IgD-negative memory B cell (primary cell): ENCODE results near the gene DDAH1. TPM values are rescaled to one million over a fixed set of nuclear protein-coding genes. Genes with fewer than 3 reads are reported as not detected.

Experiments
- H3K27ac Mint-ChIP-seq, 3 donors: one replicate each; pipeline ENCODE4 v1.8.0; 2020 to 2022; ENCODE audit warnings: mild to moderate bottlenecking in 3 of 3, mixed read lengths in 3 of 3, moderate library complexity in 1 of 3
- H3K27me3 Mint-ChIP-seq: one replicate; pipeline ENCODE4 v1.8.0; 2021; ENCODE audit warnings: mixed read lengths
- H3K36me3 Mint-ChIP-seq: one replicate; pipeline ENCODE4 v1.8.0; 2020; ENCODE audit warnings: mild to moderate bottlenecking, mixed read lengths
- H3K4me1 Mint-ChIP-seq, 3 donors: one replicate each; pipeline ENCODE4 v1.8.0; 2020 to 2022; ENCODE audit warnings: mixed read lengths in 3 of 3, mild to moderate bottlenecking in 1 of 3
- H3K4me3 Mint-ChIP-seq, 4 donors: one replicate each; pipeline ENCODE4 v1.8.0; 2020 to 2022; ENCODE audit warnings: mild to moderate bottlenecking in 4 of 4, mixed read lengths in 4 of 4, moderate library complexity in 3 of 4
- H3K9me3 Mint-ChIP-seq, 3 donors: one replicate each; pipeline ENCODE4 v1.8.0; 2020 to 2021; ENCODE audit warnings: mixed read lengths in 3 of 3, mild to moderate bottlenecking in 1 of 3
- polyA plus RNA-seq: library from polyadenylated mRNA; unstranded; fragments of 300-500 nt; fragmentation: Illumina TruSeq; gene quantifications from one replicate; pipeline ENCODE4 v1.2.3, GENCODE V29; 2021

The DDAH1 gene
- polyA plus RNA-seq, 1 donor from 2014 or later, result 0.19 TPM

DNA sequence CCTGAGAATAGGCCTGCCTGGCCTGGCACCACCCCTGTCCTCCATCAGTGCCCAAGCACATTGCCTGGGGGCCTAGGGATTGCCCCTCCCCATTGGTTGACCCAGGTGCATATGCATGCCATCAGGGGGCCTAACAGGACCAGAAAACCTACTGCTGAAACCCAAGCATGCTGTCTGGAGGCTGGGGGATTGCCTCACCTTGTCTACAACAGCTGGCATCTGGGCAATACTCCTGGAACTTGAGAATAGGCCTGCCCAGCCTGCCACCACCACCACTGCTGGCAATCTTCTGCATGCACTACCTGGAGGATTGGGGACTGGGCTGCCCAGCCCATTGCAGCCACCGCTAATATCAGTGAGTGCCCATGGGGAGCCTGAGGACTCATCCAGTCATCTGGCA, 132.4 kb downstream of the DDAH1 start:
- no peak overlapping the region for H3K4me3 Mint-ChIP-seq
- peaks cover 3 to 17% (median 3%) of the 10 kb centered on the region in 3 donors for H3K9me3 Mint-ChIP-seq
- no peaks in the 10 kb centered on the region for H3K36me3 Mint-ChIP-seq
- peaks cover 27 to 41% (median 28%) of the 10 kb centered on the region in 3 donors for H3K4me1 Mint-ChIP-seq
- H3K27me3 Mint-ChIP-seq, result peaks cover 2% of the 10 kb centered on the region
- H3K27ac Mint-ChIP-seq, result no peak overlapping the region

DNA sequence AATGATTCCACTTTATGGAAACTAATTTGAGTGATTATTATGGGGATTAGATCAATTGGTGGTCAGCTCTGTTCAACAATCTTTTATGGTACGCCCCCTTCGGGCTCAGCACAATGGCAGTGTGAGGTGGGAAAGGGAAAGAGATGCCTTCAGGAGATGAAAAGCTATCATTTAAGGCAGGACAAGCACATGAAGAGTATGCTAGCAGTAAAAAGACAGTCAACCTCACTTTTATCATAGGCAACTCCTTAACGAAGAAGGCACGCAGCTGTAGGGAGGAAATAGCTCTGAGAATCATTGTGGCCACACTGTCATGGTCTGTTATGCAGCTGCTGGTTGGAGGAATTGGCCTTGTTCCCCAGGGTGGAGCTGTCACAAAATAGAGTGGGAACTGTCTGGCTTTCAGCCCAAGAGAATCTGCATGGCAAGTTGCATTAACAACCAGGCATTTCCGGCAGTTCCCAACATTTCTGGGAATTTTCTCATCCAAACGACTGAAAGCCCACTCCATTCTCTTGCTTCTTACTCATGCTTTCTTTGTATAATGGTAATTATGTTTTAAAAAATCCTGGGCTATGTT, 134.2 kb downstream of the DDAH1 start:
- peaks cover 2% of the 10 kb centered on the region for H3K27me3 Mint-ChIP-seq

DNA sequence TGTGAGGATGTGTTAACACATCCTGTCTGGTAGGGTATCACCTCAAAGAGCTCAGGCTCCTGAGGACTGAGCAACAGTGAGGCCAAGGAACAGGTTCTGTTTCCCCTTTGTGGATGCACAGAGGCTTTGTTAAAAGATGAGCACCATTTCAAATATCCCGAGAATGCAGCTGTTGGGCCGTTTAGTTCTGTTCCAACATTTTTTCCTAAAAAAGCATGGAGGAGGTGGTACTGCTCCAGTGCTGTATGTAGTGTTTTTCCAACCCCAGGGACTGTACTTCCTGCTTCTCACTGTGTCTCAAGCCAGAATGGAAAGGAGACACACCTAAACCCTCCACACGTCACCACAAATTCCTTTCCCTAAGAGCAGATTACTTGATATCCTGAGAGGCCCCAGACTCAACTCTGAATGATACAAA, 134.7 kb downstream of the DDAH1 start:
- Mint-ChIP-seq H3K4me1 (peaks cover 22 to 38% (median 26%) of the 10 kb centered on the region in 3 donors), H3K27me3 (peaks cover 2% of the 10 kb centered on the region), H3K36me3 (peaks cover 6% of the 10 kb centered on the region), H3K4me3 (no peak overlapping the region), H3K27ac (no peak overlapping the region), H3K9me3 (peaks cover 3 to 17% (median 3%) of the 10 kb centered on the region in 3 donors)

More for the DNA sequence above, 134.2 kb downstream of the DDAH1 start:
- no peak overlapping the region for H3K27ac Mint-ChIP-seq
- peaks cover 4% of the 10 kb centered on the region for H3K36me3 Mint-ChIP-seq
- peaks cover 3 to 17% (median 3%) of the 10 kb centered on the region in 3 donors for H3K9me3 Mint-ChIP-seq
- H3K4me1 Mint-ChIP-seq, result peaks cover 24 to 41% (median 28%) of the 10 kb centered on the region in 3 donors
- H3K4me3 Mint-ChIP-seq, result peak overlapping the region in 1 of 4 donors; percentile 13

DNA sequence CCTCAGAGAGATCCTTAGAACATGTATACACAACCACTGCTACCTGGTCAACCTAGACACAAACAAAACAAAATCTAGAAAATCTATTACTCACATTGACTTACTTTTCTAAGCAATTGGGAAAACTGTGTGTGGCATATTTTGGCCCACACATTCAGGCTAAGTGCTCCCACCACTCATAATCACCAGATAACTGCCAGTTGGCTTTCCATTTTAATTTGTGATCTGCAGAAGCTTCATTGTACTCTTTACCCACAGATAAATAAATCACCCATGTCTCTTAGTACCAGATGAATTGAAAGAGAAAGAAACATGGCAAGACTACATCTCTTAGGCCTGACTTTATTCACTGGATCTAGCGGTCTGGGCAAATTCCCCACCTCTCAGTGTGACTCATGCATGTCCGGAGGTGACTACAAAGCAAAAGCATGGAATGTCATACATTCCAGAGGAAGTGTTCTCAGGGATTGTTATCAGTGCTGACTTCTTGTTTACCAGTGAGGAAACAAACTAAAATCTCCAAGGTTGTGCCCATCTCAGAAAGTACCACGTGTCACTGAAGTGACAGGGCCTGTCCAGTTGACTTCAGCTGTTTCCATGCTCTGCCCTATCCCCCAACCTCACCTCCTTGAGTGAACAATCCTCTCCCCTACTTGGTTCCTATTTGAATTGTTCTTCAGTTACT, 136.1 kb downstream of the DDAH1 start:
- peaks cover 2 to 9% (median 3%) of the 10 kb centered on the region in 3 donors for H3K9me3 Mint-ChIP-seq
- H3K36me3 Mint-ChIP-seq, result peaks cover 6% of the 10 kb centered on the region
- peaks cover 2% of the 10 kb centered on the region for H3K27me3 Mint-ChIP-seq
- peaks cover 13 to 24% (median 15%) of the 10 kb centered on the region in 3 donors for H3K4me1 Mint-ChIP-seq
- peak overlapping the region in 1 of 3 donors; percentile 28 for H3K27ac Mint-ChIP-seq
- no peak overlapping the region for H3K4me3 Mint-ChIP-seq

DNA sequence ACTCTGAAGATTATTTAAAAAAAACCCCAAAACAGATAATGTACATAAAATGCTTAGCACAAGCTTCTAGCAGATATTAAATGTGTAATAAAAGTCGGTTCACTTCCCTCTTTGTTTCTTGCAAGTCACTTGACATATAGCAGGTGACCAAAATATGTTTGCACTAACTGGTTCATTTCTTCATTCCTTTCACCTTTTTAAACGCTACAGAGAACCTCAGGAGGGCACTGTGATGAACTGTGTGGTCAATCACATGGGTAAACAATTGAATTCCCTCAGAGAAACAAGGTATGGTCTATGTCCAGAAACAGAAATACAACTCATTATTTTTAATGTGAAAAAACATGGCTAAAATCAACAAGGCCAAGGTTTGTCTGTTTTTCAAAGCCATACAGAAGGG, 137.2 kb downstream of the DDAH1 start:
- H3K36me3 Mint-ChIP-seq, result peaks cover 7% of the 10 kb centered on the region
- peaks cover 13 to 23% (median 14%) of the 10 kb centered on the region in 3 donors for H3K4me1 Mint-ChIP-seq
- no peak overlapping the region for H3K27ac Mint-ChIP-seq
- H3K4me3 Mint-ChIP-seq, result no peak overlapping the region
- peaks cover 0 to 2% (median 0%) of the 10 kb centered on the region in 3 donors for H3K9me3 Mint-ChIP-seq
- peaks cover 2% of the 10 kb centered on the region for H3K27me3 Mint-ChIP-seq

DNA sequence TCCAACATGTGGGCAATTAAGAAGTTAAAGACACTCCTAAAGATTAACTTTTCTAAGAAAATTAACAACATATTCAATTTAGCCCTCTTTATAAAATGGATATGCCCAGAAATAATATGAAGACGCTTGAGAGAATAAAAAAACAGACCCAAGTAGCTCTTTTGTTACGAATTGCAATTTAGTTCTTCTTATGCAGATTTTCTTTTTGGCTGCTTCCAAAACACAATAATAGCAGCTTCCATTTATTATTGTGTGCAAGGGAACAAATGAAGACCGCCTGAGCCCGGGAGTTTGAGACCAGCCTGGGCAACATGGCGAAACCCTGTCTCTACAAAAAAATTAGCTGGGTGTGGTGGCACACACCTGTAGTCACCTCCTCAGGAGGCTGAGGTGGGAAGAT, 138.1 kb downstream of the DDAH1 start:
- Mint-ChIP-seq H3K27ac (no peak overlapping the region), H3K27me3 (peaks cover 2% of the 10 kb centered on the region), H3K4me1 (peaks cover 13 to 23% (median 14%) of the 10 kb centered on the region in 3 donors), H3K4me3 (no peak overlapping the region), H3K9me3 (peaks cover 0 to 2% (median 0%) of the 10 kb centered on the region in 3 donors), H3K36me3 (peaks cover 7% of the 10 kb centered on the region)

DNA sequence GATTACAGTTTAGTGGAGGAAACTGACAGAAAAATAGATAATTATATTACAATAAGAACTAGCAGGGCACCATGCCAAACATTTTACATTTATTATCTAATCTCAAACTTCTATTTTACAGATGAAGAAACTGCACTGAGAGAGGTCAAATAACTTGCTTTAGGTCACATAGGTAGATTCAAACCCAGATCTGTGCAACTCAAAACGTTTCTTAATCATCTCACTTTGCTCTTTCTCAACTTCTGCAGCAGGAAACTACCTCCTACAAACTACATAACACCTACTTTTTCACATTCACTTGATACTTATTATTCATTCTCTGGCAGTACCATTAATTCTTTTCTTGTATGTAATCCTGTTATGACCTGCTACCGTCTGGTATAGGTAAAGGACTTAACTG, 138.6 kb downstream of the DDAH1 start:
- Mint-ChIP-seq H3K27ac (no peak overlapping the region), H3K9me3 (no peaks in the 10 kb centered on the region), H3K4me3 (no peak overlapping the region), H3K27me3 (peaks cover 2% of the 10 kb centered on the region), H3K36me3 (peaks cover 7% of the 10 kb centered on the region), H3K4me1 (peaks cover 13 to 18% (median 13%) of the 10 kb centered on the region in 3 donors)

DNA sequence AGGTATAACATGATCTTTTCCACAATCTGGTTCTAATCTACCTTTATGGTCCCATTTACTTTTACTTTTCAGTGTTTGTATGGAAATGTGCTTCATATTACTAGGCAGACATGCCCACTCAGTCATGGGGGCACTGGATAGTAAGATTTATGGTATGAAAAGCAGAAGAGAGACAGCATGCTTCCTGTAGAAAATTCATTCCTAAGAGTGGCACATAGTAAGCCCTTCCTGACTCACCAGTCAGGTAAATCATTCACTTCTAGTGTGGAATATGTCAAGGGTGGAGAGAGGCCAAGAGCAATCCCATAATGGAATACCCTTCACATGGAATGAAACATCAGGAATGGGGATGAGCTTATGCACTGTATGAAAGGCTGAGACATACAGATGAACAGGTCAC, 139.0 kb downstream of the DDAH1 start:
- no peak overlapping the region for H3K4me3 Mint-ChIP-seq
- H3K27me3 Mint-ChIP-seq, result peaks cover 2% of the 10 kb centered on the region
- H3K9me3 Mint-ChIP-seq, result no peaks in the 10 kb centered on the region
- H3K36me3 Mint-ChIP-seq, result peaks cover 7% of the 10 kb centered on the region
- peaks cover 10 to 14% (median 11%) of the 10 kb centered on the region in 3 donors for H3K4me1 Mint-ChIP-seq
- H3K27ac Mint-ChIP-seq, result no peak overlapping the region

DNA sequence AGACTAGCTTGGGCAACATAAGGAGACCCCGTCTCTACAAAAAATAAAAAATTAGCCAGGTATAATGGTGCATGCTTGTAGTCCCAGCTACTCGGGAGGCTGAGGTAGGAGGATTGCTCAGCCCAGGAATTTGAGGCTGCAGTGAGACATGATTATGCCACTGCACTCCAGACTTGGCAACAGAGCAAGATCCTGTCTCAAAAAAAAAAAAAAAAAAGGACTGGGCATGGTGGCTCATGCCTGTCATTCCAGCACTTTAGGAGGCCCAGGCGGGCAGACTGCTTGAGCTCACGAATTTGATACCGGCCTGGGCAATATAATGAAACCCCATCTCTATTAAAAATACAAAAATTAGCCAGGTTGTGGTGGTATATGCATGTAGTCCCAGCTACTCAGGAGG, 141.2 kb downstream of the DDAH1 start:
- Mint-ChIP-seq H3K4me3 (no peak overlapping the region), H3K27ac (no peak overlapping the region), H3K27me3 (no peaks in the 10 kb centered on the region), H3K36me3 (peaks cover 9% of the 10 kb centered on the region), H3K9me3 (no peaks in the 10 kb centered on the region), H3K4me1 (peaks cover 3 to 4% (median 3%) of the 10 kb centered on the region in 3 donors)

DNA sequence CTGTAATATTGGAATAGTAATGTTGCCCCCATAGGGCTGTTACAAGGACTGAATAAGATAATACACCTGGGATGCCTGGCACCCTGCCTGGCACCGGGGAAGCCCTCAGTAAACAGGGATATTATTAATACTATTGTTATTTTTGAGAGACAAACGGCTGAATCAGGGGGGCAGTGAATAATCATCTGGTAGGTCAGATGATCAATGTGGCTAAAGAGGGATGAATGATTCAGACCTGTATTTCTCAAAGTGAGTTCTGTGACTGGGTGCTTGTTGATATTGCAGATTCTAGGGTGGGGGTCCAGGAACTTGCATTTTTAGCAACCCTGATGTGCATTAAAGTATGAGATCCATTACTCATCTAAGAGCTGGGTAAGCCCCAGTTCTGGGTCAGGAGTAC, 142.3 kb downstream of the DDAH1 start:
- no peak overlapping the region for H3K27ac Mint-ChIP-seq
- H3K27me3 Mint-ChIP-seq, result no peaks in the 10 kb centered on the region
- H3K36me3 Mint-ChIP-seq, result peaks cover 9% of the 10 kb centered on the region
- peaks cover 0 to 3% (median 3%) of the 10 kb centered on the region in 3 donors for H3K4me1 Mint-ChIP-seq
- H3K4me3 Mint-ChIP-seq, result no peak overlapping the region
- H3K9me3 Mint-ChIP-seq, result no peaks in the 10 kb centered on the region

DNA sequence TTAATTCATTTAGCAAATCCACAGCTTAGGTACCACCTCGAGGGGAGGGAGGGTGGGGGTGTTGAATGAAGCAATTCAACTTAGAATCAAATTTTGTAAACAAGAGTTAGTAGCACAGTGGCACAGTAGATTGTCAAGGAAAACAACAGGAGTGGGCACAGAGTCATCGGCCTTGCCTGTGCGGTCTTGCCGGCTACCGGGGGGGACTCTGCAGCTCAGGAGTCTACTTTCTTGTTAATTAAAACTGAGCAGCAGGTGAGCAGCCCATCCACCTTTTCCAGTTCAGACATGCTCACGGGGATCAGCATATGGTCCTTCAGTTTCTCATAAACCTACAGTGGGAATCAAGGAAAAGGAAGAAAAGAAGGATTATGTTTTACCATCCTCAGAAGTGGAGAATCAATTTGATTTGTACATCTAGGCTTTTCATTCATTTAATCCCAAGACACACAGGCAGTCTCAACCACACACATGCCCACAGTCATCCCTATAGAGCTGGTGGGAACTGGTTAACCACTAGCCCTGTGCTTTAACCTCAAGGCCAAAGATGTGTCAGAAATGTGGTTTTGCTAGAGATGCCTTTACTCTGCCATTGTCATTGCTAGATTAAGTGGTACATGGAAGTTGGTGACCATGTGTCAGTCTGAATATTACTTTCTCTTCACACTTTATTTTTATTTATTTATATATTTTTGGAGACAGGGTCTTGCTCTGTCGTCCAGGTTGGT, 143.6 kb downstream of the DDAH1 start:
- no peaks in the 10 kb centered on the region for H3K9me3 Mint-ChIP-seq
- H3K27ac Mint-ChIP-seq, result no peak overlapping the region
- H3K4me3 Mint-ChIP-seq, result no peak overlapping the region
- H3K36me3 Mint-ChIP-seq, result peaks cover 11% of the 10 kb centered on the region
- peaks cover 0 to 3% (median 3%) of the 10 kb centered on the region in 3 donors for H3K4me1 Mint-ChIP-seq
- no peaks in the 10 kb centered on the region for H3K27me3 Mint-ChIP-seq

DNA sequence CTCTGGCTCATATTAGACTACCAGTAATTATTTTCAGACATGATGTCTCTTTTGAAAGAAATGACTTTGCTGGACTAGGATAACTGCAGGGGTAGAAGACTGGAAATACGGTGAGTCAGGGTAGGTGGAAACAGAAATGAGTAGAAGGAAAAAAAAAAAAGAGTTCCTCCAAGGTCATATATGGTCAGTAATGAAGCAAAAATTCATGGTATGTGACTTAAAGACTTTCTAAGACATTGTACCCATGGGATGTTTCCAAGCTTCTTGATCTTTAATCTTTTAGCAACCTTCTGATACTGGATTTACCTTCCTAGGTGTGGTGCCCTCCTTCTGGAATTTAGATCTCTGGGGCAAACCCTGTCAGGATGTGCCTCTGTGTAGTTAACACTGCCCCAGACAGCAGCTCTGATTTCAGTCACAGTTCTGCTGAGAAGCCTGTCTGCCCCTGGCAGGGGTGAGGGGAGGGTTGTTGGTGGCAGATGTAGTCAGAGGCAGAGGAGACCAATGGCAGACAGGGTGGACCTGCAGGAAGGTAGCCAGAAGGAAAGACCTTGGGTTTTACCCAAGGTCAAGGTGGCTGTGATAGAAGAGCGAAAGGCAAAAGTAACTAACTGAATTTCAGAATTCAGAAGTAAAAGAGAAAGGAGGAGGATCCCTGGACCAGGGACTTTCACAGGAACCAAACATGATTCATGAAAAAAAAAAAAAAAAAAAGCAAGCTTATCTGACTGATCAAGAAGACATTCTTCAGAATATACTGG, 144.4 kb downstream of the DDAH1 start:
- Mint-ChIP-seq H3K4me1 (peaks cover 0 to 3% (median 3%) of the 10 kb centered on the region in 3 donors), H3K4me3 (peak overlapping the region in 1 of 4 donors; percentile 29), H3K27me3 (no peaks in the 10 kb centered on the region), H3K27ac (peak overlapping the region in 1 of 3 donors; percentile 32), H3K9me3 (no peaks in the 10 kb centered on the region), H3K36me3 (peaks cover 10% of the 10 kb centered on the region)

DNA sequence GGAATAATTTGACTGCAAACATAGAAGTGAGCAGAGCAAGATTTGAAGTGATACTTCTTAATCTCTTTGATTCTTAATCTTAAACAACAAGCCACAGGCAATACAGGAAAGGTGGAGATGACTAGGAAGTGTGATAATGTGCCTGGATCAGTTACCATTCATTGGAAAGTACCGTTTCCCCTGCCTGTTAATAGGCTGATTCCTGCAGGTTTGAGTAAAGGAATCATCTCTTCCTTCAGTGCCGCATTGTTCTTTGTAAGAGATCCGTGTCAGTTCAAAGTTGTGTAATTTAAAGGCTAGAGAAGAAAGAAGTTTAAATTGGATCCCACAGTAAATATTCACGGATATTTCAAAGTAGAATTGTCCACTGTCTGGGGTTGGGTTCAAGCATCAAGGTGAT, 145.0 kb downstream of the DDAH1 start:
- no peaks in the 10 kb centered on the region for H3K27me3 Mint-ChIP-seq
- peak overlapping the region in 1 of 4 donors; percentile 29 for H3K4me3 Mint-ChIP-seq
- peaks cover 0 to 3% (median 3%) of the 10 kb centered on the region in 3 donors for H3K4me1 Mint-ChIP-seq
- no peaks in the 10 kb centered on the region for H3K9me3 Mint-ChIP-seq
- peak overlapping the region in 1 of 3 donors; percentile 32 for H3K27ac Mint-ChIP-seq
- peaks cover 9% of the 10 kb centered on the region for H3K36me3 Mint-ChIP-seq

DNA sequence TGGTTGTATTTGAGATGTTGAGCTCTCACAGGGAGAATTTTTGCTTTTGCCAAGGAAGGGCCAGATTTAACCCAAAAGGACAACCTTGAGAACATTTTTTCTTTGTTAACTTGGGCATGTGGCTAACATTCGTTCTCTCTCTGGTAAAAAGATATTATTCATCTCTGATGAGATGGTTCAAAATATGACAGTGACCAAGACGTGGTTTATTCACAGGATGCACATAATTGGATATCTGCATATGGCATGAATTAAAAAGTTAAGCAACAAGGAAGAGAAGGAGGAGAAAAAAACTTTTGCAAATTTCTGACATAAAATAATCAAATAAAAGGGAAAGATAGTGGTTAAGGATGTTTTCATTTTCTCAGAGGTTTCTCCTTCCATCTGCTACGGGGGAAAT, 145.5 kb downstream of the DDAH1 start:
- Mint-ChIP-seq H3K4me3 (no peak overlapping the region), H3K36me3 (peaks cover 9% of the 10 kb centered on the region), H3K4me1 (peaks cover 0 to 3% (median 3%) of the 10 kb centered on the region in 3 donors), H3K9me3 (no peaks in the 10 kb centered on the region), H3K27me3 (no peaks in the 10 kb centered on the region), H3K27ac (no peak overlapping the region)
